HepG2 (cell line): ENCODE measurements around the gene ZNF771. TPM values are rescaled to one million over a fixed set of nuclear protein-coding genes. Genes with fewer than 3 reads are reported as not detected.
A peak's percentile ranks its signal among the peaks of the same experiment; 100 is the strongest.

Source experiments
- CC2D1A ChIP-seq: sonication (generic); formaldehyde crosslinking; IDR thresholded peaks from 2 replicates; pipeline ENCODE4 v1.8.1; 2023; ENCODE audit warnings: mild to moderate bottlenecking, missing genetic modification reagents
- CREB3 ChIP-seq: sonication (generic); formaldehyde crosslinking; IDR thresholded peaks from 2 replicates; pipeline ENCODE4 v1.5.0; 2020; ENCODE audit warnings: missing genetic modification reagents
- DNMT3B ChIP-seq: conservative IDR thresholded peaks from 2 replicates; pipeline ENCODE4 v1.6.1; 2016; ENCODE audit warnings: missing biosample characterization, control low read depth
- FOSL2 ChIP-seq: sonication (generic); formaldehyde crosslinking; IDR thresholded peaks from 2 replicates; pipeline ENCODE4 v1.4.0; 2020; ENCODE audit warnings: missing genetic modification reagents
- FOXO1 ChIP-seq: sonication (generic); formaldehyde crosslinking; IDR thresholded peaks from 2 replicates; pipeline ENCODE4 v1.4.0; 2020; ENCODE audit warnings: missing genetic modification reagents
- HNRNPH1 ChIP-seq: fragments of 200-400 bp; formaldehyde crosslinking; optimal IDR thresholded peaks from 2 replicates; pipeline ENCODE3; 2017; ENCODE audit warnings: mild to moderate bottlenecking, low read depth, low read length
- MED13 ChIP-seq: sonication (generic); formaldehyde crosslinking; IDR thresholded peaks from 2 replicates; pipeline ENCODE4 v1.5.0; 2020; ENCODE audit warnings: missing genetic modification reagents
- NKX3-1 ChIP-seq: sonication (generic); formaldehyde crosslinking; IDR thresholded peaks from 2 replicates; pipeline ENCODE4 v1.5.0; 2020; ENCODE audit warnings: missing genetic modification reagents
- NR2F1 ChIP-seq, 2 experiments: fragments of 450-650 bp in 1 of 2; formaldehyde crosslinking in 1 of 2; IDR thresholded peaks; 2 replicates each; pipeline versions ENCODE4 v1.5.0 to v1.6.1; 2016 to 2020; ENCODE audit warnings: mild to moderate bottlenecking in 1 of 2, missing compliant biosample characterization in 1 of 2, missing genetic modification reagents in 1 of 2, moderate library complexity in 1 of 2
- SP5 ChIP-seq: IDR thresholded peaks from 2 replicates; pipeline ENCODE4 v1.6.1; 2016; ENCODE audit warnings: low read depth, borderline replicate concordance
- ZBTB46 ChIP-seq: sonication (generic); formaldehyde crosslinking; IDR thresholded peaks from 2 replicates; pipeline ENCODE4 v1.4.0; 2020; ENCODE audit warnings: mild to moderate bottlenecking, missing genetic modification reagents, borderline replicate concordance
- ZNF12 ChIP-seq: sonication (generic); formaldehyde crosslinking; IDR thresholded peaks from 2 replicates; pipeline ENCODE4 v1.5.0; 2020; ENCODE audit warnings: missing genetic modification reagents
- ZNF235 ChIP-seq: sonication (generic); formaldehyde crosslinking; IDR thresholded peaks from 2 replicates; pipeline ENCODE4 v1.8.1; 2023; ENCODE audit warnings: mild to moderate bottlenecking, missing genetic modification reagents, borderline replicate concordance
- ZNF337 ChIP-seq: sonication (generic); formaldehyde crosslinking; IDR thresholded peaks from 2 replicates; pipeline ENCODE4 v1.5.1; 2020; ENCODE audit warnings: missing genetic modification reagents, low read depth, mild to moderate bottlenecking, borderline replicate concordance
- ZNF430 ChIP-seq: sonication (generic); formaldehyde crosslinking; IDR thresholded peaks from 2 replicates; pipeline ENCODE4 v1.9.0; 2021; ENCODE audit warnings: mild to moderate bottlenecking, missing genetic modification reagents
- ZNF446 ChIP-seq: sonication (generic); formaldehyde crosslinking; IDR thresholded peaks from 2 replicates; pipeline ENCODE4 v1.5.0; 2020; ENCODE audit warnings: mild to moderate bottlenecking, missing genetic modification reagents
- polyA plus RNA-seq, 8 experiments: library from polyadenylated mRNA; depleted of rRNA in 3 of 8; stranded (reverse) in 7 of 8; unstranded in 1 of 8; fragments of >200 nt; fragmentation: Illumina TruSeq in 4 of 8; extraction: Trizol in 4 of 8; gene quantifications; 2 replicates each; pipeline versions ENCODE4 v1.2.1 to v1.2.3, GENCODE V29; 2011 to 2016; ENCODE audit warnings: low read depth in 4 of 8, missing spikeins in 1 of 8, mixed read lengths in 1 of 8; ENCODE audit not compliant: insufficient read depth in 1 of 8
- total RNA-seq, 5 experiments: library from RNA; depleted of rRNA; stranded (reverse); fragments of >200 nt; fragmentation: Illumina TruSeq; extraction: Trizol; gene quantifications; 2 replicates each; pipeline ENCODE4 v1.2.3, GENCODE V29; 2016; ENCODE audit warnings: low read depth in 1 of 5
- TF ChIP-seq, protein P1 (sequence below): sonication (generic); formaldehyde crosslinking; IDR thresholded peaks from 2 replicates; pipeline ENCODE4 v1.4.0; 2020; ENCODE audit warnings: mild to moderate bottlenecking, missing genetic modification reagents
- TF ChIP-seq, protein P2 (sequence below): sonication (generic); formaldehyde crosslinking; IDR thresholded peaks from 2 replicates; pipeline ENCODE4 v1.4.0; 2020; ENCODE audit warnings: missing genetic modification reagents
- TF ChIP-seq, protein P3 (sequence below): sonication (generic); formaldehyde crosslinking; IDR thresholded peaks from 2 replicates; pipeline ENCODE4 v1.5.1; 2020; ENCODE audit warnings: mild to moderate bottlenecking, missing genetic modification reagents, moderate library complexity

The ZNF771 gene
- total and polyA plus RNA-seq, 2 of the 13 experiments (the other 11 are each of a cell fraction or from before 2014, with no cell fraction given): 5.0 to 11.8 TPM

DNA sequence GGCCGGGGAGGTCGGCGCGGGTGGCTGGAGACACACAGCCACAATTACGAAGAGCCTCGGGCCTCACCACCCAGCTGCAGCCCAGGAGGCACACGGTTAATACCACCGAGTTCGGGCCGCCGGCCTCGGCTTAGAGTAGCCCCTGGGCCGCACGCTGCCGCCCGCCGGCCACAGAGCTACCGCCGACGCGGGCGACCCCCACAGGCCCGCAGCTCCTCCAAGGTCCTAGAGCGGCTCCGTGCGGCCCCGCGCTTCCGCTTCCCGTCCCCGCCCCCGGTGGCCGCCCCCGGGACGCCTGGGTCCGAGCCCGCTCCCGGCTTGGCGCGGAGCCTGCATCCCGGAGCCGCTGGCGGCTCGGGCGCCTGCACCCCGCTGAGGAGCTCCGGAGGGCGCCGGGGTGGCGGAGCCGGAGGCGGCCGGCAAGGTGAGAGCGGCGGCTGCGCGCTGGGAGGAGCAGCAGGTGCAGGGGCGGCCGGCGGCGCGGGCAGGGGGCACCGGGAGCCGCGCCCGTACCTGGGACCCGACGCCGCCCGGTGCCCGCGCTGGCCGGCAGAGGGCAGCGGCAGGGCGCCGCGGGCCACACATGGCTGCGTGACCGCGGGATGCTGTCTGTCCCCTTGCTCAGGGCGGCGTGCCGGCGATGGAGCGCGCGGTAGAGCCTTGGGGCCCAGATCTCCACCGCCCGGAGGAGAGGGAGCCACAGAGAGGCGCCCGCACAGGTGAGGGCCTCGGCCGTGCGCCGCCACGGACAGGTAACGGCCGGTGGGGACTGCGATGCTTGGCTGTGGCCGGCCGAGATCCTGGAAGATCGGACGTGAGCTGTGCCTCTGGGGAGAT is 12.0 kb upstream of the ZNF771 start, which contains the start of gene ZNF48 (continued):
- TF ChIP-seq ZBTB46 (CRISPR knock-in tag): no peak
- TF ChIP-seq, protein P1, sequence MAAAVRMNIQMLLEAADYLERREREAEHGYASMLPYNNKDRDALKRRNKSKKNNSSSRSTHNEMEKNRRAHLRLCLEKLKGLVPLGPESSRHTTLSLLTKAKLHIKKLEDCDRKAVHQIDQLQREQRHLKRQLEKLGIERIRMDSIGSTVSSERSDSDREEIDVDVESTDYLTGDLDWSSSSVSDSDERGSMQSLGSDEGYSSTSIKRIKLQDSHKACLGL (CRISPR knock-in tag): peak; percentile 93
- TF ChIP-seq HNRNPH1: no peak
- TF ChIP-seq NR2F1 (CRISPR knock-in tag; IDR thresholded peaks at IDR 0.05): no peak
- peak; percentile 85 for TF ChIP-seq ZNF430 (CRISPR knock-in tag)
- no peak for TF ChIP-seq CC2D1A (CRISPR knock-in tag)
- TF ChIP-seq, protein P2, sequence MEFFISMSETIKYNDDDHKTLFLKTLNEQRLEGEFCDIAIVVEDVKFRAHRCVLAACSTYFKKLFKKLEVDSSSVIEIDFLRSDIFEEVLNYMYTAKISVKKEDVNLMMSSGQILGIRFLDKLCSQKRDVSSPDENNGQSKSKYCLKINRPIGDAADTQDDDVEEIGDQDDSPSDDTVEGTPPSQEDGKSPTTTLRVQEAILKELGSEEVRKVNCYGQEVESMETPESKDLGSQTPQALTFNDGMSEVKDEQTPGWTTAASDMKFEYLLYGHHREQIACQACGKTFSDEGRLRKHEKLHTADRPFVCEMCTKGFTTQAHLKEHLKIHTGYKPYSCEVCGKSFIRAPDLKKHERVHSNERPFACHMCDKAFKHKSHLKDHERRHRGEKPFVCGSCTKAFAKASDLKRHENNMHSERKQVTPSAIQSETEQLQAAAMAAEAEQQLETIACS (CRISPR knock-in tag): peak; percentile 48
- peak; percentile 62 for TF ChIP-seq FOXO1 (CRISPR knock-in tag)
- TF ChIP-seq ZNF235 (CRISPR knock-in tag): no peak
- peak; percentile 21; the same call in 1 of the 2 replicates for TF ChIP-seq ZNF12 (CRISPR knock-in tag)
- peak; percentile 52; the same call in 1 of the 2 replicates for TF ChIP-seq DNMT3B (CRISPR knock-in tag)
- TF ChIP-seq ZNF337: no peak
- TF ChIP-seq ZNF446 (CRISPR knock-in tag): peak; percentile 91
- TF ChIP-seq, protein P3, sequence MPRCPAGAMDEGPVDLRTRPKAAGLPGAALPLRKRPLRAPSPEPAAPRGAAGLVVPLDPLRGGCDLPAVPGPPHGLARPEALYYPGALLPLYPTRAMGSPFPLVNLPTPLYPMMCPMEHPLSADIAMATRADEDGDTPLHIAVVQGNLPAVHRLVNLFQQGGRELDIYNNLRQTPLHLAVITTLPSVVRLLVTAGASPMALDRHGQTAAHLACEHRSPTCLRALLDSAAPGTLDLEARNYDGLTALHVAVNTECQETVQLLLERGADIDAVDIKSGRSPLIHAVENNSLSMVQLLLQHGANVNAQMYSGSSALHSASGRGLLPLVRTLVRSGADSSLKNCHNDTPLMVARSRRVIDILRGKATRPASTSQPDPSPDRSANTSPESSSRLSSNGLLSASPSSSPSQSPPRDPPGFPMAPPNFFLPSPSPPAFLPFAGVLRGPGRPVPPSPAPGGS: no peak; the same call in 1 of the 2 replicates
- TF ChIP-seq MED13 (CRISPR knock-in tag): peak; percentile 47; the same call in 1 of the 2 replicates
- no peak for TF ChIP-seq CREB3 (CRISPR knock-in tag)
- TF ChIP-seq FOSL2 (CRISPR knock-in tag): peak; percentile 60
- TF ChIP-seq NKX3-1: no peak
- peak; percentile 68; the same call in 1 of the 2 replicates for TF ChIP-seq SP5 (CRISPR knock-in tag)
